ENCODE data around the gene SLC44A1. TPM values are rescaled to one million over a fixed set of nuclear protein-coding genes. Genes with fewer than 3 reads are reported as not detected.

SLC44A1 gene
- total RNA-seq, 1 donor from 2014 or later: 69.7 TPM

DNA sequence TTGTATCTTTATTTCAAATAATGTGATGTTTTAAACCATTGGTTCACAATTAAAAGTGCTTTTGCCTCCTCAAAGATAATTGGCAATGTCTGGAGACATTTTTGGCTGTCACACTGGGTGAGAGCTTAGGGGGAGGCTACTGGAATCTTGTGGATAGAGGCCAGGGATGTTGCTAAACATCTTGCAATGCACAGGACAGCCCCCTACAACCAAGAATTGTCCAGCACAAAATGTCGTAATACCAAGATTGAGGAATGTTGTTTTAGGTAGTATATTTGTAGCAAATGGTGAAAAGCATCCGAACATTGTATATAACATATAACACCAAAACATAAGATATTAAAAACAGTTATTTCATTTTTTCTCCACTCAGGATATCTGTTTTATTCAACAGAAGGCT, 99.8 kb downstream of the SLC44A1 start:
- H3K27ac Mint-ChIP-seq (ENCODE audit: unreplicated experiment): no peak overlapping the region
- no peak for TF ChIP-seq CTCF (IDR thresholded peaks at IDR 0.05; ENCODE audit: unreplicated experiment)

GRCh38 chr9:105345626-105346025, 101.2 kb downstream of the SLC44A1 start:
- TF ChIP-seq CTCF (IDR thresholded peaks at IDR 0.05; ENCODE audit: unreplicated experiment): no peak
- Mint-ChIP-seq H3K9me3 (ENCODE audit: unreplicated experiment) (no peaks in the 10 kb centered on the region), H3K4me3 (ENCODE audit: unreplicated experiment) (no peak overlapping the region), H3K27ac (ENCODE audit: unreplicated experiment) (no peak overlapping the region), H3K4me1 (ENCODE audit: unreplicated experiment) (no peaks in the 10 kb centered on the region), H3K27me3 (ENCODE audit: unreplicated experiment) (no peaks in the 10 kb centered on the region), H3K36me3 (ENCODE audit: low read depth, unreplicated experiment) (no peaks in the 10 kb centered on the region)
- DNase-seq (ENCODE audit: low spot score): no peak

More for the DNA sequence above, 99.8 kb downstream of the SLC44A1 start:
- no peaks in the 10 kb centered on the region for H3K9me3 Mint-ChIP-seq (ENCODE audit: unreplicated experiment)
- H3K4me1 Mint-ChIP-seq (ENCODE audit: unreplicated experiment): no peaks in the 10 kb centered on the region
- no peaks in the 10 kb centered on the region for H3K36me3 Mint-ChIP-seq (ENCODE audit: low read depth, unreplicated experiment)
- no peaks in the 10 kb centered on the region for H3K27me3 Mint-ChIP-seq (ENCODE audit: unreplicated experiment)
- H3K4me3 Mint-ChIP-seq (ENCODE audit: unreplicated experiment): no peak overlapping the region
- DNase-seq (ENCODE audit: low spot score): no peak

DNA sequence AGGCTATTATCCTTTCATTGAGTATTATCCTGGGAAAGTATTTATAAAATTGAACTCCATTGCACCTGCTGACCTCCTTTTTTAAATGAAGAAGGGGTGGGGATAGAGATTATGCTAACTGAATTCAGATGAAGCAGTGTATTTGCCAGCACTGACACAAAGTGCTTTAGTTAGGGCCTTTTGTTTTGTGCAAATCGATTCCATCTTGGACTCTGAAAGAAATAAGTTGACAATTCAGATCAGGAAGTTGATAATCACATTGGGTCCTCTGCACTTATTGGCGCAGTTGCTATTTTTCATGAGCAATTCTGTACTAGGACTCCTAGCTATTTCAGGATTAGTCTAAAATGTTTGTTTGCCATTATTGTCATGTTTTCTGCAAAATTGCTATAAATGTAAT, 101.8 kb downstream of the SLC44A1 start:
- Mint-ChIP-seq H3K27me3 (ENCODE audit: unreplicated experiment) (no peaks in the 10 kb centered on the region), H3K27ac (ENCODE audit: unreplicated experiment) (no peak overlapping the region), H3K4me3 (ENCODE audit: unreplicated experiment) (no peak overlapping the region), H3K36me3 (ENCODE audit: low read depth, unreplicated experiment) (no peaks in the 10 kb centered on the region), H3K4me1 (ENCODE audit: unreplicated experiment) (no peaks in the 10 kb centered on the region), H3K9me3 (ENCODE audit: unreplicated experiment) (no peaks in the 10 kb centered on the region)
- no peak for TF ChIP-seq CTCF (IDR thresholded peaks at IDR 0.05; ENCODE audit: unreplicated experiment)
- DNase-seq (ENCODE audit: low spot score): no peak

- Mint-ChIP-seq H3K4me1 (ENCODE audit: unreplicated experiment) (peaks cover 8% of the 10 kb centered on the region), H3K9me3 (ENCODE audit: unreplicated experiment) (no peaks in the 10 kb centered on the region), H3K27ac (ENCODE audit: unreplicated experiment) (no peak overlapping the region), H3K36me3 (ENCODE audit: low read depth, unreplicated experiment) (no peaks in the 10 kb centered on the region), H3K4me3 (ENCODE audit: unreplicated experiment) (no peak overlapping the region), H3K27me3 (ENCODE audit: unreplicated experiment) (no peaks in the 10 kb centered on the region)
- TF ChIP-seq CTCF (IDR thresholded peaks at IDR 0.05; ENCODE audit: unreplicated experiment): no peak
- no peak for DNase-seq (ENCODE audit: low spot score)
Observed at GRCh38 chr9:105354448-105354847, 110.0 kb downstream of the SLC44A1 start.

DNA sequence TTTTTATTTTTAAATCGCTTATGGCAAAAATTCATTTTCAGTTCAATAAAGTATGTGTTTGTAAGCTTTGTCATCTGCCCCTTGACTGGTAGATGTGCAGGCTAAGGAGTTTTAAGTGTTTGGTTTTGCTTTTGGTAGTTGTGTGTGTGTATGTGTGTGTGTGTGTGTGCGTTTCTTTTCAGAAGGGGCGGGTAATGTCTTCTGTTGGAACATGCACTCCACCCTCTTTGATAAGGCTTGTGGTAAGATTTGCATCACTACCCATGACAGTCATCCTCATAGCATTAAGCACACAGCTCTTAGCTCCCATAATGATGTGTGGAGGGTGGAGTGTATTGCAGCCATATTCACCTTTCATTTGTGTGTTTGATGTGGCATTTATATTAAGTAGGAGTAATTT, 111.3 kb downstream of the SLC44A1 start:
- DNase-seq (ENCODE audit: low spot score): no peak
- H3K4me1 Mint-ChIP-seq (ENCODE audit: unreplicated experiment): peaks cover 16% of the 10 kb centered on the region
- H3K4me3 Mint-ChIP-seq (ENCODE audit: unreplicated experiment): no peak overlapping the region

More for the DNA sequence above, 111.3 kb downstream of the SLC44A1 start:
- no peaks in the 10 kb centered on the region for H3K36me3 Mint-ChIP-seq (ENCODE audit: low read depth, unreplicated experiment)
- H3K9me3 Mint-ChIP-seq (ENCODE audit: unreplicated experiment): no peaks in the 10 kb centered on the region
- no peaks in the 10 kb centered on the region for H3K27me3 Mint-ChIP-seq (ENCODE audit: unreplicated experiment)
- H3K27ac Mint-ChIP-seq (ENCODE audit: unreplicated experiment): no peak overlapping the region
- TF ChIP-seq CTCF (IDR thresholded peaks at IDR 0.05; ENCODE audit: unreplicated experiment): no peak

All from endothelial cell (in vitro differentiated cells).